HepG2 (cell line): ENCODE data around the gene XPO1. TPM values are rescaled to one million over a fixed set of nuclear protein-coding genes. Genes with fewer than 3 reads are reported as not detected.

Experiments used
- FOXJ3 ChIP-seq: sonication (generic); formaldehyde crosslinking; IDR thresholded peaks from 2 replicates; pipeline ENCODE4 v1.4.0; 2020; ENCODE audit warnings: missing genetic modification reagents, mild to moderate bottlenecking, borderline replicate concordance
- GRHL1 ChIP-seq: sonication (generic); formaldehyde crosslinking; conservative IDR thresholded peaks from 2 replicates; pipeline ENCODE4 v1.8.0; 2022; ENCODE audit warnings: missing genetic modification reagents
- HHEX ChIP-seq: IDR thresholded peaks from 2 replicates; pipeline ENCODE4 v1.6.1; 2016; ENCODE audit warnings: control low read depth
- IKZF1 ChIP-seq: fragments of 450-650 bp; IDR thresholded peaks from 2 replicates; pipeline ENCODE4 v1.7.1; 2016
- RORA ChIP-seq: sonication (generic); formaldehyde crosslinking; IDR thresholded peaks from 2 replicates; pipeline ENCODE4 v1.5.0; 2020; ENCODE audit warnings: mild to moderate bottlenecking, missing genetic modification reagents, moderate library complexity
- SNRNP70 ChIP-seq: fragments of 200-400 bp; formaldehyde crosslinking; IDR thresholded peaks from 2 replicates; pipeline ENCODE4 v1.6.1; 2017; ENCODE audit warnings: mild to moderate bottlenecking, low read depth, low read length, moderate library complexity
- TERF1 ChIP-seq: sonication (generic); formaldehyde crosslinking; IDR thresholded peaks from 2 replicates; pipeline ENCODE4 v1.8.0; 2022; ENCODE audit warnings: mild to moderate bottlenecking, missing genetic modification reagents, moderate library complexity
- TIGD3 ChIP-seq: sonication (generic); formaldehyde crosslinking; IDR thresholded peaks from 2 replicates; pipeline ENCODE4 v1.5.1; 2020; ENCODE audit warnings: mild to moderate bottlenecking, missing genetic modification reagents, borderline replicate concordance
- ZBTB40 ChIP-seq, 2 experiments: fragments of 450-650 bp in 1 of 2; sonication (generic) in 1 of 2; formaldehyde crosslinking in 1 of 2; IDR thresholded peaks; 2 replicates each; pipeline versions ENCODE4 v1.6.1 to v1.8.0; 2016 to 2022; ENCODE audit warnings: antibody characterized with exemption in 1 of 2, mild to moderate bottlenecking in 1 of 2, missing genetic modification reagents in 1 of 2
- ZKSCAN1 ChIP-seq: fragments of 150-350 bp; IDR thresholded peaks from 2 replicates; pipeline ENCODE4 v1.6.1; 2014; ENCODE audit warnings: low read length
- ZNF337 ChIP-seq: sonication (generic); formaldehyde crosslinking; IDR thresholded peaks from 2 replicates; pipeline ENCODE4 v1.5.1; 2020; ENCODE audit warnings: missing genetic modification reagents, low read depth, mild to moderate bottlenecking, borderline replicate concordance
- ZNF598 ChIP-seq: sonication (generic); formaldehyde crosslinking; IDR thresholded peaks from 2 replicates; pipeline ENCODE4 v1.5.1; 2020; ENCODE audit warnings: mild to moderate bottlenecking, missing genetic modification reagents, borderline replicate concordance
- polyA plus RNA-seq, 8 experiments: library from polyadenylated mRNA; depleted of rRNA in 3 of 8; stranded (reverse) in 7 of 8; unstranded in 1 of 8; fragments of >200 nt; fragmentation: Illumina TruSeq in 4 of 8; extraction: Trizol in 4 of 8; gene quantifications; 2 replicates each; pipeline versions ENCODE4 v1.2.1 to v1.2.3, GENCODE V29; 2011 to 2016; ENCODE audit warnings: low read depth in 4 of 8, missing spikeins in 1 of 8, mixed read lengths in 1 of 8; ENCODE audit not compliant: insufficient read depth in 1 of 8
- total RNA-seq, 5 experiments: library from RNA; depleted of rRNA; stranded (reverse); fragments of >200 nt; fragmentation: Illumina TruSeq; extraction: Trizol; gene quantifications; 2 replicates each; pipeline ENCODE4 v1.2.3, GENCODE V29; 2016; ENCODE audit warnings: low read depth in 1 of 5

The XPO1 gene
- total and polyA plus RNA-seq, 2 of the 13 experiments (the other 11 are each of a cell fraction or from before 2014, with no cell fraction given) = 67.4 to 212 TPM

- no peak for TF ChIP-seq GRHL1
- TF ChIP-seq ZNF598 = peak; percentile 84; the same call in 1 of the 2 replicates
- 0 out of 2 replicates have a peak, but pooled peaks have one; percentile 51 for TF ChIP-seq TERF1 (CRISPR knock-in tag)
- TF ChIP-seq FOXJ3 (CRISPR knock-in tag) = no peak
- TF ChIP-seq ZBTB40 (IDR thresholded peaks at IDR 0.05) = no peak
- no peak; the same call in 1 of the 2 replicates for TF ChIP-seq ZBTB40 (CRISPR knock-in tag; IDR thresholded peaks at IDR 0.05)
- TF ChIP-seq TIGD3 = no peak
- TF ChIP-seq ZNF337 (CRISPR knock-in tag) = peak; percentile 43; the same call in 1 of the 2 replicates
- TF ChIP-seq ZKSCAN1 = no peak
- TF ChIP-seq IKZF1 = no peak
- no peak for TF ChIP-seq RORA
- TF ChIP-seq SNRNP70 = no peak
- TF ChIP-seq HHEX (CRISPR knock-in tag) = no peak
These were observed 864 bp upstream of the XPO1 start (continued) for GRCh38 chr2:61538920-61539520.
